CD4-positive, alpha-beta T cell treated with Interleukin-1 beta for 1 hour (primary cell): ENCODE data around the gene ACAP3.

Experiments
- DNase-seq, 2 donors: peaks; one replicate each; pipeline ENCODE4 v3.0.0-alpha.2; 2020 to 2022

The ACAP3 gene

GRCh38 chr1:1284221-1285101 lies 23.3 kb downstream of the ACAP3 start:
- no peak for DNase-seq

GRCh38 chr1:1283821-1284220 lies 23.9 kb downstream of the ACAP3 start:
- DNase-seq = no peak

GRCh38 chr1:1282998-1283397 lies 24.7 kb downstream of the ACAP3 start:
- DNase-seq = no peak

GRCh38 chr1:1281533-1282321 lies 26.0 kb downstream of the ACAP3 start:
- DNase-seq = no peak

GRCh38 chr1:1280782-1281481 lies 26.8 kb downstream of the ACAP3 start:
- no peak for DNase-seq

GRCh38 chr1:1279028-1279427 lies 28.7 kb downstream of the ACAP3 start:
- DNase-seq = no peak

DNA sequence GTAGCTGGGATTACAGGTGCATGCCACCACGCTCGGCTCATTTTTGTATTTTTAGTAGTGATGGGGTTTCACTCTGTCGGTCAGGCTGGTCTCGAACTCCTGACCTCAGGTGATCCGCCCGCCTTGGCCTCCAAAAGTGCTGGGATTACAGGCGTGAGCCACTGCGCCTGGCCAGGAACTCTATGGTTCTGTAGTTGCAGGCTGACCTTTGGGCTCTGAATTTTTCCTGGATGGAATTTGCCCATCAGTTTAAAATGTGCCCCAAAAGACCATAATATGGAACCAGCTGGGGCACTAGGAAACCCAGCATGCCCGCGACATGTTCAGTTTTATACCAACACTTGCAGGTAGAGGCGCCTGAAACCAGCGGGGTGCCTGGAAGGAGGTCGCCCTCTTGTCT lies 29.1 kb downstream of the ACAP3 start:
- no peak for DNase-seq

DNA sequence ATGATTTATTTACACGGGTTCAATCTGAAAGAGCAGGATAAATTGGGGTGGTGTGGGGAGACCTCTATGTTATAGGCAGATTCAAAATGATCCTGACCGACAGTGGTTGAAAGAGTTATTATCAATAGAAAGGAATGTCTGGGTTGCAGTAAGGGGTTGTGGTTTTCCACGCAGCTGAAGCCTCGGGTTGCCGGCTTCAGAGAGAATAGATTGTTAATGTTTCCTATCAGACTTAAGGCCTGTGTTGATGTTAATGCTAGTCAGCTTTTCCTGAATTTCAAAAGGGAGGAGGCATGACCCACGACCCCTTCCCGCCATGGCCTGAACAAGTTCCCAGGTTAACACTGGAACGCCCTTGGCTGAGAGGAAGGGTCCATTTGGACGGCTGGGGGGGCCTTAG lies 31.9 kb downstream of the ACAP3 start:
- DNase-seq = no peak

GRCh38 chr1:1274931-1275431 lies 32.7 kb downstream of the ACAP3 start:
- DNase-seq = no peak

- no peak for DNase-seq
Observed at GRCh38 chr1:1274299-1274930, 33.3 kb downstream of the ACAP3 start.

DNA sequence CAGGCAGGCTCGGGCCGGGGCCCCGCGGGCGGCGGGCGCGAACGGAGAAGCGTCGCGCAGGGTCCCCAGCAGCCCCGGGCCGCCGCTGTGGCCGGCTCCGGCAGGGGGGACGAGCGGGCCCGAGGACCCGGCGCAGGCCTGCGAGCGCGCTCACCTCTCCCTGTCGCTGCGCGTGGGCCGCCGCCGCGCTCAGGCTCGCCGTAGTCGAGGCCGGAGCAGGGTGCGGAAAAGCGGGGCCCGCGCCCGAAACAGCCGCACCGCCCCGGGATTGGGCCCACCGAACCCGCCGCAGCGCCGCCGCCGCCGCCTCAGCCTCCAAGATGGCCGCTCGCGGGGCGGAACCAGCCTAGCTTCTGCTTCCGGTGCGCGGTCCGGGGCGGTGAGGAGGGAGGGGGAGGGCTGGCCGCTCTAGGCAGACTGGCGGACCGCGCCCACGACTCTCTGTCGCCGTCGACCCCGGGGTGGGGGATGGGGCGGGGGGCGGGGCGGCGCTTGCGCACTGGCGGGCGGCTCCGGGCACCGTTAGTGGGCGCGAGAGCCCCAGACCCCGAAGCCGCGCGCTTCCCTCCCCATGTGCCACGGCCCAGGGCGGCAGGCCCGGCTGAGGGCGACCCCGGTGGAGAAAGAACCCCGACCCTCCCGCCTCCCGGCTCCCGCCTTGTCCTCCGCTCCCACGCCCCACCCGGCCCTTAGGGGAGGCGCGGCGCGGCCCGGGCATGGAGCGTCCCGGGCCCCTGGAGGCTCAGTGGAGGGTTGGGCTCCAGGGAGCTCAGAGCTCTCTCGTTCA lies 34.0 kb downstream of the ACAP3 start, which contains the start of gene UBE2J2:
UBE2J2 (minus strand) TSS at position 343 of the 787 bp plus-strand sequence. CDS start 5,862 bp downstream, outside the sequence.
- DNase-seq = peak; percentile 92 to 94

DNA sequence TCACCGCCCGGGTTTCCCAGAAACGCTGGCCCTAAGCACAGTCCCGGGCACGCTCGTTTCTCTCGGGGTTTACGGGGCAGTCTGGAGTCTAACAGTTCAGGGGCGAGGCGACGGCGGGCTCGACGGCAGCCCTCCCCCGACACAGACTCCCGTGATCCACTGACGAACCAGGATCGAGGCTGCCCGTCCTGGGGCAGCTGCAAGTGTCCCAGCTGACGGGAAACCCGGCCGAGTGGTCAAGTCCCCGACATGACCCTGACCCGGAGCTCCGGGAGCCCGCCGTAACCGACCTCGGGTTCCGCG lies 34.6 kb downstream of the ACAP3 start:
- DNase-seq = no peak

- no peak for DNase-seq
Observed at GRCh38 chr1:1272341-1273208, 35.2 kb downstream of the ACAP3 start.

DNA sequence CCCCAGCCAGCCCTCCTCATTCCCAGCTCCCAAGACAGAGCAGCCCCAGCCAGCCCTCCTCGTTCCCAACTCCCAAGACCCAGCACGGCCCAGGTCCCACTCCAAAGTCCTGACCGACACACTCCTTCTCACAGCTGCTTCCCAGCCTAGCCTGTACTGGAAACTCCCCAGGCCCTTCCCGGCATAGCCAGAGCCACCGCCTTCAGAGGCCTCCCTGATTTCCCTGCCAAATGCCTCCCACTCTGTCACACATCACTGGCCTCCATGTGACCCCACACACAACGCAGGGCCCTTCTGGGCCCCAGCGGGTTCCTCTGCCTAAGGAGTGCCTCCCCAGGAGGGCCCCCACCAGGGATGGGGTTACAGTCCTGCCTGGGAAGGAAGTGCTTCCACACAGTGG lies 36.9 kb downstream of the ACAP3 start:
- DNase-seq = no peak

DNA sequence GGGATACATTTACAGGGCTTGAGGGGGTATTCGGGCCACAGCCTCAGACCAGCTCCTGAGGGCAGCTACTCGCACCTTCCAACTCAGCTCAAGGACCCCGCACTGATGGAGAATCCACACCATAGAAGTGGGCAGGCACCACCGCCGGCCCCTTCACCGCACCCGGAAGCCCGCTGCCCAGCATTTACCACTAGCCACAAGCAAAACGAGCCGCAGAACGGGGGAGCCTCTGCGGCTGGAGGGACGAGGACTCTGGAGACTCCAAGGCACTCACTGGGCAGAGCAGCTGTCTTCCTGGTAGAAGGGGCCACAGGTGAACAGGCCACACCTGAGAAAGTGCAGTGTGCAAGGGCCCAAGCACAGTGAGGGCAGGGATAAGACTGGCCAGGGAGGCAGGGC lies 39.4 kb downstream of the ACAP3 start:
- DNase-seq = no peak

- DNase-seq = no peak
Observed at GRCh38 chr1:1267488-1268283, 40.0 kb downstream of the ACAP3 start.

GRCh38 chr1:1264868-1265272 lies 42.9 kb downstream of the ACAP3 start:
- DNase-seq = peak in 1 of 2 donors; percentile 14

DNA sequence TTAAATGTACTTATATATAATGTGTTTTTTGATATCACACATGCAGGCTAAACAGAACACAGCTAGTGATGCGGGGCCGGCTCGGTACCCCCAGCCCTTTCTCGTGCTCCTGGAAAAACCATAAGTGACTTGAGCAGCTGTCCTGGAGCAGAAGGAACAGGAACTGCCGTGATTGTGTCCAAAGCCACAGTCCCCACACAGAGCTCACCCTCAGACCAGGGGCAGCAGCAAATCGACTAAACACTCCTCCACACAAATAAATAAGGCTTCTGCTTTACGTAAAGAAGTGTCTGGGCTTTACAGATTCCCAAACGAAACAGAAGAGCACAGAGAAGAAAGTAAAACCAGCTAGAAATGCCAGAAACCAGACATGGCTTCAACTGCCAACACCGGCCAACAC lies 43.7 kb downstream of the ACAP3 start:
- DNase-seq = no peak

DNA sequence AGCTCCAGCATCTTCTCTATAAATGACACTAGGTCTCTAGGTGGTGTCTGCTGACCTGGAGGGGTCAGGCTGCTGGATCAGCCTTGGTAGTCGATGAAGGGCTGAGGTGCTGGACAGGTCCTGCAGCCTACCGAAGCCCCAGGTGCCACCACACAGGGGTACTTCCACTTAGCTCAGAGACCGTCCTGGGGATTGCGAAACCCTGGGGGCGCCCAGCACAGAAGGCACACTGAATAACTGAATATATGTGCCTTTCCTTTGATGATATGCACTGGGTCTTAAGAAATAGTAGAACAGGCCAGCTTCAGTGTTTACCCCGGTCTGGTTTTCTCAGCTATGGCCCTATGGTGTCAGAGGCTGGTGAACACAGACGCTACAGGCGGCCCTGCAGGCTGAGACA lies 45.0 kb downstream of the ACAP3 start:
- DNase-seq = no peak

- DNase-seq = no peak
Observed at GRCh38 chr1:1262071-1262470, 45.7 kb downstream of the ACAP3 start.
